HG03439 (cell line): ENCODE data around the gene CDCP2.
"Not testable (repeated sequence)": the region's sequence is repeated elsewhere in the genome, so short reads cannot be mapped to it uniquely, and the experiment has no call there.

ENCODE experiments used
- ATAC-seq: cut with Tn5 transposase; IDR thresholded peaks from one replicate; pipeline ENCODE4 v1.9.1; 2021; ENCODE audit warnings: mild to moderate bottlenecking, moderate library complexity; ENCODE audit not compliant: unreplicated experiment

CDCP2 gene

DNA sequence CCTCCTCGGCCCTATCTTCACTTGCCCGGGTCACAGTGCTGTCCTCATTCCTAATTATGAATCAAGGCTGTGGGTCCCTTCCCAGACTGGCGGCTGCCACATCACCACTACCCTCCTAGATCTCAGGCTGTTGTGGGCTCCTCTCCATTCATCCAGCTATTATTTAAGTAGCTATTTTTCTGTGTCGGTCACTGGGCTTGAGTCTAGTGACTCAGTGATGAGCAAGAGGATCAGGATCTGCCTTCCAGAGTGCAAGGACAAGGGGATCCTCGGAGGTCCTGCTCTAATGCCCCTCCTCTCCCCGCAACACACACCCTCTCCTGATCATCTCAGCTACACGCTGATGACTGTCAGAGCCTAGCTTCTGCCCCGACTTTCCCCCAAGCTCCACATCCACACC, 34.1 kb downstream of the CDCP2 start:
- ATAC-seq = no peak

DNA sequence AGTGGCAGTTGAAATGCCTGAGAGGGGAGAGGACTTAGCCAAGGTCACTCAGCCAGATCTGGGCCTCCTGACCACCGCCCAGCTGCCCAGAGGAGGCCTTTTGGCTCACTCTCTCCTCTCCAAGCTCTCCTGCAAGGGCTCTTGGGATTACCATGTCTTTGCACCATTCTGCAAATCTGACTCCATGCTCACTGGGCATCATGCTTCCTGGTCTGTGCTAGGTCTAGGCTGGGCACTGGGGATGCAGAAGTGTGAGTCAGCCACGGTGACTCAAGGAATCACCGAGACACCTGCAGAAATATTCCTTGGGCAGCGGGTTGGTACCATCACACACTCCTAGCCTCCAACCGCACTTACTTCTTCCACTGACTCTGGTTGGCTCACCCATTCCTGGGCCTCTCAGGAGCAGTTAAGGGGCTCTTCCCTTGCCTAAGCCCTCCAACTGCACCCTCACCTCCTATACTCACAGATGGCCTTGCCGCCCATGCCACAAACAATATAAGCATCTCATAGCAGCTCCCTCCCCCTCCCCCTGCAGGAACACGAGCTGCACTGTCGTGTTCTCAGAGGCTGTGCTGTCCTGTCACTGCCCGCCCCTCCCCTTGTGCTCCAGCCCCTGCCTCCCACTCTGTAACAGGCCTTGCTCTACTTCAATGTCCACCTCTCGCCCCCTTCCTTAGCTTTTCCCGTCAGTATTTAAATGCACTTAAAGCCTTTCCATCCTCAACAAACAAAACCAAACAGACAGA, 34.8 kb downstream of the CDCP2 start:
- ATAC-seq = no peak

DNA sequence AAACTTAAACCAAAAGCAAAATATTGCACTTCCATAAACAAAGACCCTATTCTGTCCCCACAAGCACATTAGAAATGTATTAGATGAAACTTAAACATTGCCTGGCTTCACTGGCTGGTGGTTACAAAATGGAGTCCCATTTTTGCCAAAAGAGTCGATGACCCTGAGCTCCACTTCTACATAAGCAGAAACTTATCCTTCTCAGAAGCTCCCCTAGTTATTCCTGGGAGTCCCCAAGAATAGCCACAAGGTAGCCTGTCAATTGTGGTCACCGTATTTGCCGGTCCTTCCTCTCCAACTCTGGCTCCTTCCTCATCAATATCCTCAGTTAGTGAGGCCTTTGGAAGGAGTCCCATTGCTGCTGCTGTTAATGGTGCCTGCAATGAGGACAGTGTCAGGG, 37.3 kb downstream of the CDCP2 start:
- no peak for ATAC-seq

DNA sequence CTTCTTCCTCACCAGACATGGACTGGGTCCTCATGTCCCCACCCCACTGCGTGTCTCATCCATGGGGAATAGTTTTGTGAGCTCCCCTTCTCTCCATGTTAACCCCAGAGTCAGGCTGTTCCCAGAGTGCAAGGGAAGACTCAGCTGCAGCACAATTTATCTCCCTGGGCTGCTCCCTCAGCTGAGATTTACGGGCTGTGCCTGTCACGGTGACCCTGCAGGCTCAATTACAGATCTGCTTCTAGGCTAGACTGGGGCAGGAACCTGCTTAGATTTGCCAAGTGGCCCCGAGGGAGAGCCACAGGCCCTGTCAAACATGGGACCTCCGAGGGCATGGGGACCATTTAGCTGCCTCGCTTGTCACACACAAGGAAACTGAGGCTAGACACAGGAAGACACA, 37.8 kb downstream of the CDCP2 start:
- no peak for ATAC-seq

DNA sequence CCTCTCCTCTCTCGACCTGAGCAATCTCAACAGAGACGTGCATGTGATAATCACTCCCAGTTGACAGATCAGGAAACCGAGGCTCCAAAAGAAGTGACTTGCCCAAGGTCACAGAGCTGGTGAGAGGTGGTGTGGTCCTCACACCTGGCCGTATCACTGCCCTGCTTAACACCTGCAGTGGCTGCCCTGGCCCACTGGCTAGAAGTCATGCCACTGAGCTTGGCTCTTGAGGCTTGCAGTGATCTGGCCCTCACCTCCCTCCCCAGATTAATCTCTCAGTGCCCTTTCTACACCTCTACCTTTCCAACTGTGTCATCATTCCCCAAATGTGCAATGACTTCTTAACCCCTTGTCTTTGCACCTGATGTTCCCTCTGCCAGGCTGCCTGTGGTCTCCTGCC, 38.8 kb downstream of the CDCP2 start:
- ATAC-seq = no peak

DNA sequence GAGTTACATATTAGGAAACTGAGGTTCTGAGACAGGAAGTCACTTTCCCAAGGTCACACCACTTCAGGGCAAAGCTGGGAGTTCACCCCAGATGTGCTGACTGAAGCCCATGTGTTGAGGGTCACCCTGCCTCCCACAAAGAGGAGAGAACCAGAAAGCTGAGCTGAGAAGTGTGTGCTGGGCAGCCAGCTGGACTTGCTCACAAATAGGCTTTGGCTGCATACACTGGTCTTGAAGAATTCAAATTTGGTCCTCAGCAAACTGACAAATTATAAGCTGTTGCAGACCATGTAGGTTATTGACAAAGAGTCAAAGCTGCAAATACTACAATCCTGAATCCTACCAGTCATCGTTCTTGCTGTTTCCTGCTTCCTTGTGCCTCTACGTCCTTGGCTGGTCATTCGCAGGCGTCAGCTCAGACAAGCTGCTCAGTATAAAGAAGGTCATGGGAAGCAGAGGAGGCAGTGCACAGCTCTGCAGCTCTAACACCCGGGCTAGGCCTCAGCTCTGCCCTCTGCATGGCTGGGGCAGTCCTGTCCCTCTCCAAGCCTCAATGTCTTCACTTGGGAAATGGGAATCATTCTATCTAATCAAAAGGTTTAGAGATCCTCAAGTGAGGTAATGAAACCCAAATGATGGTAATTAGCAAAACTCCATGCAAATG, 40.0 kb downstream of the CDCP2 start:
- ATAC-seq = no peak

DNA sequence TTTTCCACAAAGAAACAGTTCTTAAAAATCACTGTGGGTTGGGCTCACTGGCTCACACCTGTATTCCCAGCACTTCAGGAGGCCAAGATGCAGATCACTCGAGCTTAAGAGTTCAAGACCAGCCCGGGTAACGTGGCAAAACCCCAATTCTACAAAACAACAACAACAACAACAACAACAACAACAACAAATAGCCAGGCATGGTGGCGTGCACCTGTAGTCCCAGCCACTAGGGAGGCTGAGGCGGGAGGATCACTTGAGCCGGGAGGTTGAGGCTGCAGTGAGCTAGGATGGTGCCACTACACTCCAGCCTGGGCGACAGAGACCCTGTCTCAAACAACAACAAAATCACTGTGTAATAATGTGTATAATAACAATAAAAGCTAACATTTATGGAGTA, 40.8 kb downstream of the CDCP2 start:
- no peak for ATAC-seq

DNA sequence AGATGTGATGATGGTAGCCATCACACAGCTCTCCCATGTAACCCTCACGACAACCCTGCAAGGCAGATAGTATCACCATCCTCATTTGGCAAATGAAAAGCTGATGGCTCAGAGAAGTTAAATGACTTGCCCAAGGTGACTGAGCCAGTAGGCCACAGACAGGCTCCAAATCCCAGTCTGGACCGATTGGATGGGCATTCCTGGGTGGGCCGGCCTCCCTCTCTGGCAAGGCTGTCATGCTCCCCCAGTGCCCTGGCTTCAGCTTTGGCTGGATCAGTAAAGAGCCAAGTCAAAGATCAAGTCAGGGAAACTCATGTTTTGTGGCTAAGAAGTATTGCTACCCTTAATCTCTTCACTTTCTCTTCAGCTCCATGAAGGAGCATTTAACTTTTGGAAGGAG, 41.2 kb downstream of the CDCP2 start:
- no peak for ATAC-seq

DNA sequence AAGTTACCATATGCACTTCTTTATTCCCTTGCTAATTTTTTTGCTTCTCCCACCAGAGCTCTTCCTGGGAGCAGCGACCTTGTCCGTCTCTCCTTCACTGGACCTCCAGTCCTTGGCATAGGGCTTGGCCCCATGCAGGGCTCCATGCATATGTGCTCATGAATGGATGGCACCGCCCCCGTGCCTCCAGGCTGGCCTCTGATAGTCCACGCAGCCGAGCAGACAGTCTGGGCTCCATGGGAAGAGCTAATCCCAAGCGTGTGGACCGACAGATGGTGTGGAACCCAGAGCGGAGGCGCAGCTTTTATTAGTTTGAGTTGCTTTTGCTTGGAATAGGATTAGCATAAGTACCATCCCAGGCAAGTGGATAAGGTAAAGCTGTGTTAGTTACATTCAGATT, 41.8 kb downstream of the CDCP2 start:
- ATAC-seq = no peak

DNA sequence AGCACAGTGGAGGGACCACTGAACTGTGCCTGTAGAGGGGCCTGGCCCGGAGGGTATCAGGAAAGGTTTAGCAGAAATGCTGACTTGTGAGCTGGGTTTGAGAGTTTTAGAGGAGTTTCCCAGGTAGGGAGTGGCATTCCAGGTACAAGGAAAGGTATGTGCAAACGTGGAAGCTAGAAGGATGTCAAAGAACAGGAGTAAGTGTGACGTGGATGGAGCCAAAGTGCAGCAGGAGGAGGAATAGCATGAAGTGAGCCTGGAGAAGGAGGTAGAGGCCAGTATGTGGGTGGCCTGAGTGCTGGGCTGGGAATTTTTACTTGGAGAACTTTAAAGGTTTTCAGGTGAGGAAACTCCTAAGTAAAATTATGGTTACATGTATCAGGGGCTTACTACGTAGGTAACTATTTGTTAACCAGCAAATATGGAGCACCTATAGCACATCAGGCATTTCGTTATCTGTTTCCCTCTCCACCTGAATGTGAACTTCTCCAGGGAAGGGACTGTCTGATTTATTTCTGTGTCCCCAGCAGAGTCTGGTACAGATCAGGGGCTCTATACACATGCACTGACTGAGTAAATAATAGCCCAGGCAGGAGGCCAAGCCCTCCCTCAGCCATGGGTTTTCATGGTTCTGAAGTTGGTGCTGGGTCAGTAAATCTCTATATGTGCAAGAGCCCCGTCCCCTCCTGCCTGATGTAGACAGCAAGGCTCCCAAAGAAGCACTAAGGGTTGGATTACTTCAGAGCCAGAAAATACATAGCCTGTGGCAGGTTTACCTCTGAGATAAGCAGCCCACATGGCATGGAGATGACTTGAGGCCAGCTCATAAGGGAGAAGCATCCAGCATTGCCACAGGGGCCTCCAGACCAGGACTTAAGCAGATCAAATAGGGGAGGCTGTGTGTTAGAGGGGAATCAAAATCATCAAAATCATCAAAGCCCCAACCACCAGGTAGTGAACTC, 43.4 kb downstream of the CDCP2 start:
- ATAC-seq = no peak

DNA sequence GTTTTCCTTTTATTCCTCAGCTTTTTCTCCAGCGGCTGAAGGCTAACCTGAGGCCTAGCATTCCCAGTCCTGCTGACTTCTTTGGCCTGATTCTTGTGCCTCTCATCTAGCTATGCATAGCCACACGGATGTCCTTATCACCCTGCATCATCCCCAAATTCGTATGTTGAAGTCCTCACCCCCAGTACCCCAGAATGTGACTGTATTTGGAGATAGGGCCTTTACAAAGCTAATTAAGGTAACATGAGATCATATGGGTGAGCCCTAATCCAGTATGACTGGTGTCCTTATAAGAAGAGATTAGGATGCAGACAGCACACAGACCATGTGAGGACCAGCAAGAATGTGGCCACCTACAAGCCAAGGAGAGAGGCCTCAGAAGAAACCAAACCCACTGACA, 44.6 kb downstream of the CDCP2 start:
- ATAC-seq = no peak

DNA sequence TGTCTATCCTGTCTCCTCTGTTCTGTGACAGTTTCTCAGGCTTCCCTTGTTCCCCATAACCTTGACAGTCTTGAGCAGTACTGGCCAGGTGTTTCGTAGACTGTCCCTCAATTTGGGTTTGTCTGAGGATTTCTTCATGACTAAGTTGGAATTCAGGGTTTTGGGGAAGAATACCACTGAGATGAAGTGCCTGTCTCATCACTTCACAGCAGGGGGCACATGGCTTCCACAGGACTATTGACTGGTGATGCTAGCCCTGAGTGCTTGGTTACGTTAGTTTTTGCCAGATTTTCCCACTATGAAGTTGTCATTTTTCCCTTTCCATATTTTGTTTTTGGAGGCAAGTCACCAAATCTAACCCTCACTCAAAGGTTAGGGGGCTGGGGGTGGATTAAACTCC, 45.7 kb downstream of the CDCP2 start:
- no peak for ATAC-seq

DNA sequence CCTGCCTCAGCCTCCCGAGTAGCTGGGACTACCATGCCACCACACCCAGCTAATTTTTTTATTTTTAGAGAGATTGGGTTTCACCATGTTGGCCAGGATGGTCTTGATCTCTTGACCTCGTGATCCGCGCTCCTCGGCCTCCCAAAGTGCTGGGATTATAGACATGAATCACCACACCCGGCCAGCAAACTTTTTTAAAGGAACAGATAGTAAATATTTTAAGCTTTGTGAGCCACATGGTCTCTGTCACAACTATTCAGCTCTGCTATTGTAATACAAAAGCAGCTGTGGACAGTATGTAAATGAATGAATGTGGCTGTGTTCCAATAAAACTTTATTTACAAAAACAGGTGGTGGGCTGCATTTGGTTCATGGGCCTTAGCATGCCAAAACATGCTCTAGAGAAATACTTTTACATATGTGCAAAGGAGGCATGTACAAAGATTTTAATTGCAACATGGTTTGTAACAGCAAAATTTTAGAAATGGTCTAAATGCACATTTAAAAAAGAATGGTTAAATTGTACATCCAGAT, 47.0 kb downstream of the CDCP2 start:
- ATAC-seq = no peak

DNA sequence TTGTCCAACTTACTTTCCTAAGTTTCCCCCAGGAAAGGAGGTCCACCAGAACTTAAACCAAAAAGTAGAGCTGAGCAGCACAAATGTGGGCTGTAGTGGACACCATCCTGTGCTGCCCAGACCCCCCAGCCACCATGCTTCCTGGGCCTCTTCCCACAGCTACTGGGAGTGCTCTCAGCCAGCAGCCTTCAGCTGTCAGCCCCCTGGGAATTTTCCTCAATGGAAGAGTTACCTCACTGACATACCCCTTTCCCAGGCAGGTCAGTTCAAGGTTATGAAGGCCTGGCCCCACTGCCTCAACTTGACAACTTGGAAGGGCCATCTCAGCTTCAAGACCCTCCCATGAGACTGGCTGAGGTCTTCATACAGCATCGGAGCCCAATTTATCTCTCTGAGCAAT, 47.7 kb downstream of the CDCP2 start:
- no peak for ATAC-seq

DNA sequence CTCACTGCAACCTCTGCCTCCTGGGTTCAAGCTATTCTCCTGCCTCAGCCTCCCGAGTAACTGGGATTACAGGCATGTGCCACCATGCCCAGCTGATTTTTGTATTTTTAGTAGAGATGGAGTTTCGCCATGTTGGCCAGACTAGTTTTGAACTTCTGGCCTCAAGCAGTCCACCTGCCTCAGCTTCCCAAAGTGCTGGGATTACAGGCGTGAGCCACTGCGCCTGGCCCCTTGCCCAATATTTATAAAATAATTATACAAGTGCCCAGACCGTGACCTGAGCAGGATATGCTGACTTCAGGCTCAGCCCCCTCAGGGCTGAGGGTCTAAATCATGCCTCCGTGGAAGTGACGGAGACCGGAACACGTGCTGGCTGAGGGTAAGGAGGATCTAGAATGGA, 48.2 kb downstream of the CDCP2 start:
- ATAC-seq = not testable (repeated sequence)

DNA sequence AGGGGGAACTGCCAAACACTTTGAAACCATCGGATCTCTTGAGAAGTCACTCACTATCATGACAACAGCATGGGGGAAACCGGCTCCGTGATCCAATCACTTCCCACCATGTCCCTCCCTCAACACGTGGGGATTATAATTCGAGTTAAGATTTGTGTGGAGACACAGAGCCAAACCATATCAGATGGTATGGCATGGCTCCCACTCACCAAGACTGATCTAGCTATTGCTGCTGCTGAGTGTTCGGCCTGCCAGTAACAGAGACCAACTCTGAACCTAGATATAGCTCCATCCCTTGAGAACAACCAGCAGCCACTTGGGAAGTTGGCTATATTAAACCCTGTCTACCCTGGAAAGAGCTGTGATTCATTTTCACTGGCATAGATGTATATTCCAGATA, 49.4 kb downstream of the CDCP2 start:
- ATAC-seq = no peak

DNA sequence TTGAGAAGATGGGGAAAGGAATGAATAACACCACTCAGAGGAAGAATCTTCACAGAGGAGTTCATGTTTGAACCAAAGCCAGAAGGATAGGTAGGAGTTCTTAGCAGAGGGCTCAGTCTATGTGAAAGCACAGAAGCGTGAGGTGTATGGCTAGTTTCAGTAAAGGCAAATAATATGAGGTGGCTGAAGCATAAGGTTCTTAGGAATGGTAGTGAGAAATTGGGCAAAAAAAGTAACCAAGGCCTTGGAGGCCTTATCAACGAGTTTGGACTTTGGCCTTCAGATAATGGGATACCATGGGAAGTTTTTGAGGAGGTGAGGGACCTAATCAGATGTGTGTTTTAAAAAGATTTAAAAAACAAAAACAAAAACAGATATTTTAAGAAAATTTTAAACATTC, 52.3 kb downstream of the CDCP2 start:
- no peak for ATAC-seq

DNA sequence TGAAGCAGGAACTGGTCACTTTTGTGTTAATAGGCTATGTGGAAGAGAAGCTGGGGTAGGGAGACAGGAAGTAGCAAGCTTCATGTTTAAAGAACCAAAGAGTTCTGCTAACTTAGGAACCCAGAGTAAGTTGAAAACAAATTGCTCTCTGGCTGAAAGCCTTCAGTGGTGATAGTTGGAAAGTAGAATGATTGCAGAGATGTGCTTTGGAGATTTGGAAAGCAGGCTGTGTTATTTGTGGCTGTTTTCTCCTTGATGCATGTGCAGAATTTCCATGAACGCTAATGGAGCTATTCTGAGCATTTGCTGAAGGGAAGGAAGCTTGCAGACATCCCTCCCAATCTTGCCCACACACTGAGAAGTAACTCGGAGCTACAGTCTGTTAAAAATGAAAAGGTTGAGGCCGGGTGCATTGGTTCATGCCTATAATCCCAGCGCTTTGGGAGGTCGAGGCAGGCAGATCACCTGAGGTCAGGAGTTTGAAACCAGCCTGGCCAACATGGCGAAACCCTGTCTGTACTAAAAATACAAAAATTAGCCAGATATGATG, 53.7 kb downstream of the CDCP2 start:
- no peak for ATAC-seq

DNA sequence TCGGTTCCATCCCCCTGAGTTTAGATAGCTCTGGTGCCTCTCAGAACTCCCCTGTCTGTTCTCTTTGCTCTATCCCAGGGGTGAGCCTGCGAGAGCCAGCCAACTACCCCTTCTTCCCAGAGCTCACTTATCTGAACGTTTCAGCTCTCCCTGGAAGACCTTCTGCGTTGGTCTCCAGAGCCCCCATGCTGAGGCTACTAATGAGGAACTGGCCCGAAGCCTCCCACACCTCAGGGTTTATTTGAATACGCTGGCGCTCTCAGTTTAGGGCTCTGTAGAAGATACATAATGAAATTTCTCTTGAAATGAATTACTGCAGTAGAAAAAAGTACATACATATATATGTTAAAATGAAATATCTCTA, 55.9 kb downstream of the CDCP2 start:
- ATAC-seq = no peak

DNA sequence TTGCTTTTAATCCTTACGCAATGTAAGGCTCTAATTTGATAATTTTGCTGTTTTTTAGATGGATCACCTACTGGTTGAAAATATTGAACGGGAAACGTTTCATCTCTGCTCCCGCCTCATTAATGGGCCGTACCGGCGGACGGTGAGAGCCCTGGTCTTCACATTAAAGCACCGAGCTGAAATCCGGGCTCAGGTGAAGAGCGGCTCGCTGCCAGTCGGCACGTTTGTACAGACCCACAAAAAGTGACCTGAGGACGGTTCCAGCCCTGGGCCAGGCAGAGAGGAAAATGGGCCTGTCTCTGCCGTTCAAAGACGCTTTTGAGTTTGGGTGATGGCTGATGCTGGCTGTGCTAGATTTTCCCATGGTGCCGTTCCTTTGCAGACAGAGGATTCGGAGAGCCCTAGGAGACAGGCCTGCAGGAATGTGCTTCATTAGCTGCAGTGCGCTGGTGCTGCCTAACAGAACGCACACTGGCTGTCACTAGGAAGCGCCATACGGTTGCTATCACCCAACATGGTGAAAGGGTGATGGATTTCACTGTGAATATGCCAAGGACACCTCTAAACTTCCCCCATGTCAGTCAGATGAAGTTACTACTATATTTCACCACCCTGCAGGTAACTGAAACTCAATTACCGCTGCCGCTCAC, 56.4 kb downstream of the CDCP2 start:
- ATAC-seq = no peak
